OCI-LY7 (cell line): Measurements from ENCODE around the gene GRHL1. TPM values are rescaled to one million over a fixed set of nuclear protein-coding genes. Genes with fewer than 3 reads are reported as not detected.

Experiments
- BruUV-seq: library from RNA; stranded (reverse); fragments of 400-500 nt; replicated peaks from 2 replicates; lab custom pipeline; 2021; lab: Mats Ljungman, UMichigan
- CTCF ChIA-PET: fragments of 300-600 bp; sonication (Branson Sonifier 250); formaldehyde crosslinking; loops from one replicate; lab custom pipeline; 2022; ENCODE audit warnings: antibody characterized with exemption; ENCODE audit not compliant: unreplicated experiment; lab: Charles Lee
- POLR2A ChIA-PET: fragments of 300-600 bp; sonication (Branson Sonifier 250); formaldehyde crosslinking; loops from one replicate; lab custom pipeline; 2022; ENCODE audit warnings: antibody characterized with exemption; lab: Charles Lee
- DNase-seq: peaks from one replicate; pipeline ENCODE4 v3.0.0-alpha.2; 2015; ENCODE audit warnings: low spot score
- H2AFZ ChIP-seq: fragments of 200-600 bp; sonication (generic), shearing (Covaris generic); 2 replicates; pipeline ENCODE4 v1.6.1; 2014; ENCODE audit warnings: mild to moderate bottlenecking, antibody characterized with exemption, low read length, moderate library complexity
- H3K27ac ChIP-seq: fragments of 200-600 bp; sonication (generic); 2 replicates; pipeline ENCODE4 v1.5.1; 2014; ENCODE audit warnings: mixed run types, low read depth, mild to moderate bottlenecking, moderate library complexity, low read length, inconsistent platforms; ENCODE audit not compliant: poor library complexity, severe bottlenecking
- H3K36me3 ChIP-seq: fragments of 200-600 bp; sonication (generic); 2 replicates; pipeline ENCODE4 v1.6.1; 2014; ENCODE audit warnings: mild to moderate bottlenecking, antibody characterized with exemption, low read length, moderate library complexity, mixed read lengths; ENCODE audit not compliant: insufficient read depth
- H3K4me1 ChIP-seq: fragments of 200-600 bp; sonication (generic); 2 replicates; pipeline ENCODE4 v1.5.1; 2014; ENCODE audit warnings: mild to moderate bottlenecking, low read length; ENCODE audit not compliant: insufficient read depth, poor library complexity, severe bottlenecking
- H3K4me2 ChIP-seq: fragments of 200-600 bp; sonication (generic); 2 replicates; pipeline ENCODE4 v1.6.1; 2014; ENCODE audit warnings: mild to moderate bottlenecking, low read length
- H3K4me3 ChIP-seq: fragments of 200-600 bp; sonication (generic); 2 replicates; pipeline ENCODE4 v1.5.1; 2014; ENCODE audit warnings: mild to moderate bottlenecking, low read depth, low read length; ENCODE audit not compliant: poor library complexity, severe bottlenecking
- H3K79me2 ChIP-seq: fragments of 200-600 bp; sonication (generic); 2 replicates; pipeline ENCODE4 v1.6.1; 2016; ENCODE audit warnings: low read depth, mild to moderate bottlenecking, low read length, moderate library complexity, mixed read lengths; ENCODE audit not compliant: insufficient read depth
- H3K9me2 ChIP-seq: fragments of 200-600 bp; sonication (generic); 2 replicates; pipeline ENCODE4 v1.6.1; 2016; ENCODE audit warnings: mild to moderate bottlenecking, low read length, mixed read lengths; ENCODE audit not compliant: insufficient read depth
- H3K9me3 ChIP-seq: fragments of 200-600 bp; sonication (generic); 2 replicates; pipeline ENCODE4 v1.6.1; 2014; ENCODE audit warnings: mild to moderate bottlenecking, mixed run types, low read length, mixed read lengths
- H4K20me1 ChIP-seq: fragments of 200-600 bp; sonication (generic); 2 replicates; pipeline ENCODE4 v1.6.1; 2014; ENCODE audit warnings: mild to moderate bottlenecking, antibody characterized with exemption, low read length, moderate library complexity, mixed read lengths; ENCODE audit not compliant: insufficient read depth
- CTCF ChIP-seq: fragments of 200-600 bp; sonication (generic); conservative IDR thresholded peaks from 2 replicates; pipeline ENCODE4 v1.5.1; 2014; ENCODE audit warnings: mild to moderate bottlenecking, antibody characterized with exemption, low read length, moderate library complexity, mixed read lengths
- EZH2phosphoT487 ChIP-seq: fragments of 200-600 bp; sonication (generic); IDR thresholded peaks from 2 replicates; pipeline ENCODE4 v1.6.1; 2018; ENCODE audit warnings: low read depth, borderline replicate concordance, mild to moderate bottlenecking, mixed run types, antibody characterized with exemption, low read length, moderate library complexity, mixed read lengths
- intact Hi-C: fragments of 100-400 bp; cut with micrococcal nuclease; formaldehyde crosslinking; loops from one replicate; pipeline ENCODE4 v1.10.0; 2022; ENCODE audit not compliant: unreplicated experiment
- total RNA-seq, 2 experiments: library from RNA; depleted of rRNA in 1 of 2; stranded (reverse); fragments of >200 nt in 1 of 2; shearing (Covaris generic) in 1 of 2; gene quantifications; 2 replicates each; pipeline ENCODE4 v1.2.3, GENCODE V29; 2014 to 2022

Gene GRHL1
- total RNA-seq, 2 experiments from 2014 or later = 0.19 to 2.5 TPM

- Histone ChIP-seq H2AFZ (no peak overlapping the region), H3K9me3 (no peaks in the 10 kb centered on the region), H3K4me3 (no peak overlapping the region), H3K36me3 (no peaks in the 10 kb centered on the region), H3K27ac (no peak overlapping the region), H3K9me2 (no peaks in the 10 kb centered on the region), H3K4me1 (no peaks in the 10 kb centered on the region), H3K79me2 (no peaks in the 10 kb centered on the region), H3K4me2 (no peak overlapping the region), H4K20me1 (no peaks in the 10 kb centered on the region)
- no peak for TF ChIP-seq CTCF
- no peak for TF ChIP-seq EZH2phosphoT487
- intact Hi-C loops = no loop called here
- no peak for DNase-seq
- CTCF ChIA-PET = no interaction called here
- BruUV-seq = no TSS peak
- POLR2A ChIA-PET = no interaction called here
Observed at GRCh38 chr2:9980520-9980919, 29.0 kb downstream of the GRHL1 start.

- Histone ChIP-seq H3K4me3 (no peak overlapping the region), H3K9me2 (no peaks in the 10 kb centered on the region), H4K20me1 (no peaks in the 10 kb centered on the region), H3K9me3 (no peaks in the 10 kb centered on the region), H3K36me3 (no peaks in the 10 kb centered on the region), H3K79me2 (no peaks in the 10 kb centered on the region), H3K4me1 (no peaks in the 10 kb centered on the region), H2AFZ (no peak overlapping the region), H3K4me2 (no peak overlapping the region), H3K27ac (no peak overlapping the region)
- ChIA-PET CTCF (interaction anchor here (0.8 kb wide), 1 partner anchor 212 kb away, joined by 3 read pairs; no protein-coding TSS in a partner anchor), POLR2A (interaction anchor here (0.6 kb wide), 1 partner anchor 79 kb away, joined by 3 read pairs; no protein-coding TSS in a partner anchor)
- TF ChIP-seq EZH2phosphoT487 (no peak), CTCF (no peak)
- no peak for DNase-seq
- intact Hi-C loops = no loop called here
- no TSS peak for BruUV-seq
Observed at GRCh38 chr2:9981655-9982054, 30.2 kb downstream of the GRHL1 start.

GRCh38 chr2:9982248-9982647 is 30.8 kb downstream of the GRHL1 start:
- H3K4me1 ChIP-seq = no peaks in the 10 kb centered on the region
- intact Hi-C loops = no loop called here
- no TSS peak for BruUV-seq
- no peaks in the 10 kb centered on the region for H3K9me2 ChIP-seq
- no peak overlapping the region for H3K4me2 ChIP-seq
- TF ChIP-seq CTCF (no peak), EZH2phosphoT487 (no peak)
- no peaks in the 10 kb centered on the region for H3K36me3 ChIP-seq
- ChIA-PET POLR2A (no interaction called here), CTCF (no interaction called here)
- no peaks in the 10 kb centered on the region for H3K9me3 ChIP-seq
- H3K4me3 ChIP-seq = no peak overlapping the region
- H3K79me2 ChIP-seq = no peaks in the 10 kb centered on the region
- no peak for DNase-seq
- no peak overlapping the region for H2AFZ ChIP-seq
- H4K20me1 ChIP-seq = no peaks in the 10 kb centered on the region
- no peak overlapping the region for H3K27ac ChIP-seq
